GM21390 (cell line): Measurements from ENCODE around the gene PKDREJ.
"Not testable (repeated sequence)": the region's sequence is repeated elsewhere in the genome, so short reads cannot be mapped to it uniquely, and the experiment has no call there.

Source experiments
- ATAC-seq: cut with Tn5 transposase; IDR thresholded peaks from one replicate; pipeline ENCODE4 v1.9.1; 2021; ENCODE audit not compliant: unreplicated experiment

The PKDREJ gene

GRCh38 chr22:46267431-46268279 lies 4.5 kb upstream of the PKDREJ start, which contains the start of gene TTC38:
Gene TTC38 (plus strand): TSS chr22:46268008. CDS start chr22:46268040, 32 bp downstream.
- ATAC-seq = no peak

GRCh38 chr22:46265627-46266026 lies 2.5 kb upstream of the PKDREJ start:
- not testable (repeated sequence) for ATAC-seq

GRCh38 chr22:46264520-46264919 lies 1.4 kb upstream of the PKDREJ start:
- not testable (repeated sequence) for ATAC-seq

GRCh38 chr22:46262449-46263215 lies 511 bp downstream of the PKDREJ start:
- ATAC-seq = no peak

GRCh38 chr22:46260038-46260437 lies 3.1 kb downstream of the PKDREJ start:
- no peak for ATAC-seq

- ATAC-seq = no peak
These were observed 3.8 kb downstream of the PKDREJ start for GRCh38 chr22:46259374-46259773.

- ATAC-seq = no peak
These were observed 6.7 kb downstream of the PKDREJ start for GRCh38 chr22:46256358-46256958.

GRCh38 chr22:46251816-46252380 lies 11.2 kb downstream of the PKDREJ start:
- no peak for ATAC-seq

- no peak for ATAC-seq
These were observed 11.9 kb downstream of the PKDREJ start for GRCh38 chr22:46251266-46251665.

- ATAC-seq = no peak
These were observed 12.4 kb downstream of the PKDREJ start for GRCh38 chr22:46250783-46251125.

- ATAC-seq = peak; percentile 80
These were observed 12.9 kb downstream of the PKDREJ start, which contains the start of gene CDPF1 for GRCh38 chr22:46250035-46250782. Gene CDPF1 (minus strand): TSS chr22:46250293. CDS start chr22:46248284, 2,009 bp downstream.

GRCh38 chr22:46247443-46247975 lies 15.6 kb downstream of the PKDREJ start:
- no peak for ATAC-seq

GRCh38 chr22:46246178-46246577 lies 17.0 kb downstream of the PKDREJ start:
- no peak for ATAC-seq

GRCh38 chr22:46245511-46245910 lies 17.6 kb downstream of the PKDREJ start:
- no peak for ATAC-seq

- ATAC-seq = no peak
These were observed 18.4 kb downstream of the PKDREJ start for GRCh38 chr22:46244771-46245170.

- ATAC-seq = no peak
These were observed 21.1 kb downstream of the PKDREJ start for GRCh38 chr22:46242076-46242475.

- no peak for ATAC-seq
These were observed 21.6 kb downstream of the PKDREJ start for GRCh38 chr22:46241396-46242007.

GRCh38 chr22:46240907-46241306 lies 22.2 kb downstream of the PKDREJ start:
- ATAC-seq = no peak

GRCh38 chr22:46240506-46240905 lies 22.6 kb downstream of the PKDREJ start:
- ATAC-seq = no peak

GRCh38 chr22:46240073-46240472 lies 23.1 kb downstream of the PKDREJ start:
- ATAC-seq = no peak
